SK-N-SH (cell line): ENCODE results near the gene CRACR2A. TPM values are rescaled to one million over a fixed set of nuclear protein-coding genes. Genes with fewer than 3 reads are reported as not detected.

Source experiments
- CTCF ChIA-PET: fragments of 300-600, 350-600 bp; formaldehyde crosslinking; extraction: SDS; loops from one replicate; lab custom pipeline; 2021; lab: Yijun Ruan, JAX
- POLR2A ChIA-PET: fragments of 350-600 bp; sonication (Branson Sonifier 250); formaldehyde crosslinking; extraction: SDS; loops from one replicate; lab custom pipeline; 2020; ENCODE audit warnings: antibody characterized with exemption, inconsistent platforms; lab: Yijun Ruan, JAX
- DNase-seq: peaks from one replicate; pipeline ENCODE4 v3.0.0; 2012
- H2AFZ ChIP-seq: fragments of 200-600 bp; sonication (generic); 2 replicates; pipeline ENCODE4 v1.8.1; 2016; ENCODE audit warnings: antibody characterized with exemption, mild to moderate bottlenecking, low read depth
- H3F3A ChIP-seq: fragments of 200-600 bp; sonication (generic); replicated peaks from 2 replicates; pipeline ENCODE3; 2016; ENCODE audit warnings: antibody characterized with exemption, mild to moderate bottlenecking; ENCODE audit not compliant: insufficient read depth
- H3K27ac ChIP-seq, 2 experiments: fragments of 200-500 bp in 1 of 2; fragments of 200-600 bp in 1 of 2; sonication (Bioruptor generic) in 1 of 2; sonication (generic), shearing (Covaris generic) in 1 of 2; 2 replicates each; pipeline versions ENCODE4 v1.5.1 to v1.6.1; 2014 to 2016; ENCODE audit warnings: low read depth in 2 of 2, inconsistent platforms in 1 of 2, low read length in 1 of 2, mild to moderate bottlenecking in 1 of 2, mixed read lengths in 1 of 2
- H3K27me3 ChIP-seq: fragments of 200-600 bp; sonication (generic), shearing (Covaris generic); 2 replicates; pipeline ENCODE4 v1.6.1; 2016; ENCODE audit warnings: mixed run types; ENCODE audit not compliant: insufficient read depth
- H3K36me3 ChIP-seq, 2 experiments: fragments of 200-500 bp in 1 of 2; fragments of 200-600 bp in 1 of 2; sonication (Bioruptor generic) in 1 of 2; sonication (generic) in 1 of 2; replicated peaks in 1 of 2; 2 replicates each; pipeline versions ENCODE3 to v1.5.1; 2014 to 2016; ENCODE audit warnings: low read length in 1 of 2, mild to moderate bottlenecking in 1 of 2; ENCODE audit not compliant: insufficient read depth in 2 of 2, control insufficient read depth in 1 of 2
- H3K4me1 ChIP-seq, 2 experiments: fragments of 200-500 bp in 1 of 2; fragments of 200-600 bp in 1 of 2; sonication (Bioruptor generic) in 1 of 2; sonication (generic), shearing (Covaris generic) in 1 of 2; 2 replicates each; pipeline versions ENCODE4 v1.5.1 to v1.6.1; 2014 to 2016; ENCODE audit warnings: low read depth in 1 of 2, low read length in 1 of 2, mixed run types in 1 of 2; ENCODE audit not compliant: insufficient read depth in 2 of 2, control insufficient read depth in 1 of 2
- H3K4me2 ChIP-seq: fragments of 200-600 bp; sonication (generic), shearing (Covaris generic); 2 replicates; pipeline ENCODE4 v1.6.1; 2017; ENCODE audit warnings: mixed run types
- H3K4me3 ChIP-seq, 2 experiments: fragments of 200-500 bp in 1 of 2; fragments of 200-600 bp in 1 of 2; sonication (Bioruptor generic) in 1 of 2; sonication (generic), shearing (Covaris generic) in 1 of 2; 2 replicates each; pipeline versions ENCODE4 v1.5.1 to v1.8.1; 2014 to 2016; ENCODE audit warnings: low read depth in 2 of 2, inconsistent platforms in 1 of 2, low read length in 1 of 2, mild to moderate bottlenecking in 1 of 2, mixed read lengths in 1 of 2, moderate library complexity in 1 of 2
- H3K79me2 ChIP-seq: fragments of 200-600 bp; sonication (generic); 2 replicates; pipeline ENCODE4 v1.8.1; 2017; ENCODE audit warnings: mild to moderate bottlenecking; ENCODE audit not compliant: insufficient read depth
- H3K9ac ChIP-seq: fragments of 200-600 bp; sonication (generic); 2 replicates; pipeline ENCODE4 v1.6.1; 2017; ENCODE audit warnings: mixed run types
- H3K9me2 ChIP-seq: fragments of 200-600 bp; sonication (generic); 2 replicates; pipeline ENCODE4 v1.6.1; 2017; ENCODE audit warnings: mixed run types
- H3K9me3 ChIP-seq: fragments of 200-600 bp; sonication (generic); 2 replicates; pipeline ENCODE4 v1.6.1; 2017; ENCODE audit warnings: mixed run types, mild to moderate bottlenecking, moderate library complexity
- H4K20me1 ChIP-seq: fragments of 200-600 bp; sonication (generic); 2 replicates; pipeline ENCODE4 v1.6.1; 2017; ENCODE audit warnings: mild to moderate bottlenecking, mixed run types; ENCODE audit not compliant: insufficient read depth
- EZH2phosphoT487 ChIP-seq: fragments of 200-600 bp; sonication (generic); IDR thresholded peaks from 2 replicates; pipeline ENCODE4 v1.6.1; 2017; ENCODE audit warnings: low read depth, mixed run types, mild to moderate bottlenecking, antibody characterized with exemption, moderate library complexity, borderline replicate concordance
- FOSL2 ChIP-seq: IDR thresholded peaks from 2 replicates; pipeline ENCODE4 v1.4.0; 2012; ENCODE audit warnings: low read depth, mild to moderate bottlenecking, moderate library complexity, borderline replicate concordance
- FOXJ3 ChIP-seq: sonication (generic); formaldehyde crosslinking; IDR thresholded peaks from 2 replicates; pipeline ENCODE4 v1.5.1; 2020; ENCODE audit warnings: mild to moderate bottlenecking, missing genetic modification reagents
- FOXM1 ChIP-seq: IDR thresholded peaks from 2 replicates; pipeline ENCODE4 v1.4.0; 2012; ENCODE audit warnings: low read depth, mild to moderate bottlenecking
- GATA2 ChIP-seq: sonication (generic); formaldehyde crosslinking; IDR thresholded peaks from 2 replicates; pipeline ENCODE4 v1.5.0; 2020; ENCODE audit warnings: mild to moderate bottlenecking, missing genetic modification reagents
- JUND ChIP-seq: IDR thresholded peaks from 2 replicates; pipeline ENCODE4 v1.4.0; 2012
- MAX ChIP-seq: IDR thresholded peaks from 2 replicates; pipeline ENCODE4 v1.4.0; 2012; ENCODE audit warnings: low read depth
- MXI1 ChIP-seq: IDR thresholded peaks from 2 replicates; pipeline ENCODE4 v1.6.1; 2012; ENCODE audit warnings: mild to moderate bottlenecking, low read depth, low read length, improper control_type of control experiment
- NFIC ChIP-seq: IDR thresholded peaks from 2 replicates; pipeline ENCODE4 v1.4.0; 2012; ENCODE audit warnings: borderline replicate concordance
- NRF1 ChIP-seq: IDR thresholded peaks from 2 replicates; pipeline ENCODE4 v1.6.1; 2012; ENCODE audit warnings: low read depth, mild to moderate bottlenecking, low read length
- PBX3 ChIP-seq: IDR thresholded peaks from 2 replicates; pipeline ENCODE4; 2012
- POLR2AphosphoS5 ChIP-seq: IDR thresholded peaks from 2 replicates; pipeline ENCODE4 v1.6.1; 2012; ENCODE audit warnings: low read depth, low read length
- REST ChIP-seq: IDR thresholded peaks from 2 replicates; pipeline ENCODE4 v1.6.1; 2012; ENCODE audit warnings: mild to moderate bottlenecking, low read depth, low read length, moderate library complexity
- TCF12 ChIP-seq: IDR thresholded peaks from 2 replicates; pipeline ENCODE4 v1.4.0; 2012
- WGBS: methylation state at CpG from one replicate; pipeline ENCODE4 v1.1.6; 2017; ENCODE audit warnings: low lambda C conversion rate; 5-methylcytosine and 5-hydroxymethylcytosine counted together
- polyA plus RNA-seq, 3 experiments: library from polyadenylated mRNA; depleted of rRNA; stranded (reverse); fragments of >200 nt; gene quantifications; 2 replicates each; pipeline ENCODE4 v1.2.3, GENCODE V29; 2012

The CRACR2A gene
- polyA plus RNA-seq, 1 of the 3 experiments (the other 2 are of a cell fraction), result 0.12 TPM

GRCh38 chr12:3624273-3624672 is 128.6 kb downstream of the CRACR2A start:
- ChIA-PET POLR2A (interaction anchor here (0.6 kb wide), 1 partner anchor 12 kb away, joined by 3 read pairs; no protein-coding TSS in a partner anchor), CTCF (interaction anchor here (0.9 to 3.4 kb wide), 4 partner anchors 10 to 324 kb away, joined by 3 to 11 read pairs (median 7); no protein-coding TSS in a partner anchor)
- H2AFZ ChIP-seq, result no peak overlapping the region
- no peaks in the 10 kb centered on the region for H3F3A ChIP-seq
- H3K4me2 ChIP-seq, result no peak overlapping the region
- peaks cover 0 to 6% of the 10 kb centered on the region in 2 experiments; a peak in 1 of 4 replicates for H3K4me1 ChIP-seq
- H4K20me1 ChIP-seq, result no peaks in the 10 kb centered on the region
- no peaks in the 10 kb centered on the region for H3K36me3 ChIP-seq
- H3K27me3 ChIP-seq, result no peaks in the 10 kb centered on the region; the same call in 1 of the 2 replicates
- no peak for DNase-seq
- no peaks in the 10 kb centered on the region for H3K9me3 ChIP-seq
- 54% methylated on average over 4 of the region's 4 CpGs for WGBS
- H3K4me3 ChIP-seq, result no peak overlapping the region
- H3K9me2 ChIP-seq, result no peaks in the 10 kb centered on the region
- no peak overlapping the region for H3K27ac ChIP-seq
- no peaks in the 10 kb centered on the region for H3K79me2 ChIP-seq
- no peak overlapping the region for H3K9ac ChIP-seq
- TF ChIP-seq EZH2phosphoT487 (no peak), FOXM1 (no peak), MAX (no peak), NFIC (no peak), REST (no peak), MXI1 (no peak), GATA2 (CRISPR knock-in tag) (no peak), NRF1 (no peak), POLR2AphosphoS5 (no peak), FOSL2 (no peak), PBX3 (no peak), TCF12 (no peak), JUND (no peak), FOXJ3 (no peak)
